SU-DHL-6 (cell line): ENCODE data around the gene DNER.

Experiments used
- H2AFZ ChIP-seq: fragments of 200-600 bp; sonication (generic); 2 replicates; pipeline ENCODE4 v1.6.1; 2014; ENCODE audit warnings: low read depth, mild to moderate bottlenecking, moderate library complexity, mixed read lengths, antibody characterized with exemption, low read length; ENCODE audit not compliant: severe bottlenecking
- H3F3A ChIP-seq: fragments of 200-600 bp; shearing (Covaris generic); 2 replicates; pipeline ENCODE4 v1.6.0; 2016; ENCODE audit warnings: antibody characterized with exemption, mild to moderate bottlenecking; ENCODE audit not compliant: insufficient read depth
- H3K27ac ChIP-seq: fragments of 200-600 bp; sonication (generic); 2 replicates; pipeline ENCODE4 v1.5.1; 2016; ENCODE audit warnings: low read depth, mild to moderate bottlenecking, low read length, moderate library complexity, mixed read lengths
- H3K27me3 ChIP-seq: fragments of 200-600 bp; sonication (generic), shearing (Covaris generic); 2 replicates; pipeline ENCODE4 v1.6.0; 2014; ENCODE audit warnings: mild to moderate bottlenecking, low read length
- H3K36me3 ChIP-seq: fragments of 200-600 bp; sonication (generic); 2 replicates; pipeline ENCODE4 v1.6.1; 2014; ENCODE audit warnings: mild to moderate bottlenecking, low read length, mixed read lengths
- H3K4me2 ChIP-seq: fragments of 300-600, 200-600 bp; shearing (Covaris generic), sonication (generic); 2 replicates; pipeline ENCODE4 v1.6.0; 2014; ENCODE audit warnings: low read length, low read depth, mild to moderate bottlenecking; ENCODE audit not compliant: poor library complexity, severe bottlenecking
- H3K4me3 ChIP-seq: fragments of 200-600 bp; sonication (generic); 2 replicates; pipeline ENCODE4 v1.5.1; 2014; ENCODE audit warnings: antibody characterized with exemption, low read length, mild to moderate bottlenecking, mixed read lengths; ENCODE audit not compliant: insufficient read depth, poor library complexity, severe bottlenecking
- H3K79me2 ChIP-seq: fragments of 200-600 bp; sonication (generic); 2 replicates; pipeline ENCODE4 v1.6.1; 2014; ENCODE audit warnings: mild to moderate bottlenecking, low read length, moderate library complexity; ENCODE audit not compliant: insufficient read depth
- H3K9ac ChIP-seq: fragments of 200-600 bp; sonication (generic); 2 replicates; pipeline ENCODE4 v1.7.0; 2014; ENCODE audit warnings: mild to moderate bottlenecking, low read length
- H3K9me2 ChIP-seq: fragments of 200-600 bp; sonication (generic); replicated peaks from 2 replicates; pipeline ENCODE4 v1.6.1; 2014; ENCODE audit warnings: low read length; ENCODE audit not compliant: insufficient read depth
- H3K9me3 ChIP-seq: fragments of 200-600 bp; sonication (generic); 2 replicates; pipeline ENCODE4 v1.6.1; 2014; ENCODE audit warnings: low read length, mixed read lengths; ENCODE audit not compliant: insufficient read depth
- H4K20me1 ChIP-seq: fragments of 200-600 bp; sonication (generic); 2 replicates; pipeline ENCODE4 v1.6.1; 2014; ENCODE audit warnings: low read depth, mild to moderate bottlenecking, antibody characterized with exemption, low read length, moderate library complexity, mixed read lengths
- CTCF ChIP-seq: fragments of 200-600 bp; sonication (generic); IDR thresholded peaks from one replicate; pipeline ENCODE4 v1.5.1; 2017; ENCODE audit warnings: antibody characterized with exemption, mild to moderate bottlenecking, low read length, moderate library complexity; ENCODE audit not compliant: insufficient read depth, poor library complexity, severe bottlenecking
- EZH2phosphoT487 ChIP-seq: fragments of 200-600 bp; sonication (generic), shearing (Covaris generic); conservative IDR thresholded peaks from 2 replicates; pipeline ENCODE4 v1.6.1; 2018; ENCODE audit warnings: mild to moderate bottlenecking, antibody characterized with exemption, low read length, moderate library complexity, mixed read lengths

Gene DNER

GRCh38 chr2:229437467-229437866 is 276.9 kb downstream of the DNER start:
- Histone ChIP-seq H3K27ac (no peak overlapping the region), H4K20me1 (no peaks in the 10 kb centered on the region), H3F3A (no peaks in the 10 kb centered on the region), H3K4me3 (no peak overlapping the region), H3K9me3 (no peaks in the 10 kb centered on the region), H3K9ac (no peak overlapping the region), H2AFZ (no peak overlapping the region), H3K36me3 (no peaks in the 10 kb centered on the region), H3K4me2 (no peak overlapping the region), H3K79me2 (no peaks in the 10 kb centered on the region), H3K27me3 (no peaks in the 10 kb centered on the region), H3K9me2 (no peaks in the 10 kb centered on the region)
- TF ChIP-seq CTCF (no peak), EZH2phosphoT487 (no peak)

- H3F3A ChIP-seq = no peaks in the 10 kb centered on the region
- no peak overlapping the region for H3K4me3 ChIP-seq
- H3K9me3 ChIP-seq = no peaks in the 10 kb centered on the region
- H3K36me3 ChIP-seq = no peaks in the 10 kb centered on the region
- no peak for TF ChIP-seq CTCF
- no peak for TF ChIP-seq EZH2phosphoT487
- H2AFZ ChIP-seq = no peak overlapping the region
- H4K20me1 ChIP-seq = no peaks in the 10 kb centered on the region
- H3K79me2 ChIP-seq = no peaks in the 10 kb centered on the region
- no peak overlapping the region for H3K9ac ChIP-seq
- H3K27ac ChIP-seq = no peak overlapping the region
- no peaks in the 10 kb centered on the region for H3K27me3 ChIP-seq
- no peak overlapping the region for H3K4me2 ChIP-seq
- H3K9me2 ChIP-seq = no peaks in the 10 kb centered on the region
Measured at GRCh38 chr2:229434187-229434586, 280.2 kb downstream of the DNER start.

- TF ChIP-seq CTCF = no peak
- TF ChIP-seq EZH2phosphoT487 = no peak
- Histone ChIP-seq H3K36me3 (no peaks in the 10 kb centered on the region), H3K9ac (no peak overlapping the region), H4K20me1 (no peaks in the 10 kb centered on the region), H3K79me2 (no peaks in the 10 kb centered on the region), H3F3A (no peaks in the 10 kb centered on the region), H3K9me3 (no peaks in the 10 kb centered on the region), H3K4me2 (no peak overlapping the region), H3K27me3 (no peaks in the 10 kb centered on the region), H3K9me2 (no peaks in the 10 kb centered on the region), H2AFZ (no peak overlapping the region), H3K4me3 (no peak overlapping the region), H3K27ac (no peak overlapping the region)
Measured at GRCh38 chr2:229433351-229433750, 281.0 kb downstream of the DNER start.
